HepG2 (cell line): ENCODE results near the gene HBA2. TPM values are rescaled to one million over a fixed set of nuclear protein-coding genes. Genes with fewer than 3 reads are reported as not detected.

ENCODE experiments used
- ATAC-seq: fragments of 200-7000 bp; cut with Tn5 transposase; 3 replicates; pipeline ENCODE4 v1.9.1; 2020; ENCODE audit warnings: mild to moderate bottlenecking, moderate library complexity
- BruUV-seq: library from RNA; stranded (reverse); fragments of 400-500 nt; replicated peaks from 2 replicates; lab custom pipeline; 2021; lab: Mats Ljungman, UMichigan
- CTCF ChIA-PET: fragments of 300-600 bp; formaldehyde crosslinking; extraction: SDS; loops from one replicate; lab custom pipeline; 2021; ENCODE audit warnings: low total read pairs, inconsistent platforms, low intra/inter-chr PET ratio; lab: Yijun Ruan, JAX
- POLR2A ChIA-PET: fragments of 350-600 bp; sonication (Branson Sonifier 250); formaldehyde crosslinking; loops from one replicate; lab custom pipeline; 2020; ENCODE audit warnings: antibody characterized with exemption, inconsistent platforms; lab: Yijun Ruan, JAX
- DNase-seq: peaks from one replicate; pipeline ENCODE4 v3.0.0-alpha.2; 2015; ENCODE audit warnings: low spot score
- FAIRE-seq: peaks from 3 replicates; lab custom pipeline; 2011; peaks lifted over from hg19 to GRCh38; lab: Jason Lieb, UNC
- H2AFZ ChIP-seq: one replicate; pipeline ENCODE4 v1.6.1; 2011; ENCODE audit warnings: low read length, inconsistent platforms
- H3K27ac ChIP-seq: fragments of 300-600 bp; 3 replicates; pipeline ENCODE4 v1.8.0; 2011; ENCODE audit warnings: mixed run types, mild to moderate bottlenecking, mixed read lengths, low read length, inconsistent platforms; ENCODE audit not compliant: insufficient read depth; ENCODE audit errors: extremely low read length
- H3K27me3 ChIP-seq, 2 experiments: fragments of 200-600 bp in 1 of 2; 2 replicates in 1 of 2; 3 replicates in 1 of 2; pipeline versions ENCODE4 v1.6.0 to v1.8.0; 2011; ENCODE audit warnings: low read length in 2 of 2, mild to moderate bottlenecking in 2 of 2, moderate library complexity in 2 of 2, inconsistent platforms in 1 of 2; ENCODE audit not compliant: insufficient read depth in 2 of 2, control insufficient read depth in 1 of 2
- H3K36me3 ChIP-seq, 2 experiments: fragments of 200-600 bp in 1 of 2; replicated peaks in 1 of 2; 2 replicates in 1 of 2; 3 replicates in 1 of 2; pipeline versions ENCODE4 v1.5.1 to v1.8.0; 2011; ENCODE audit warnings: low read length in 2 of 2, inconsistent platforms in 1 of 2; ENCODE audit not compliant: insufficient read depth in 2 of 2, control insufficient read depth in 1 of 2
- H3K4me1 ChIP-seq: 2 replicates; pipeline ENCODE4 v1.5.1; 2012; ENCODE audit warnings: low read length, inconsistent platforms; ENCODE audit not compliant: insufficient read depth
- H3K4me2 ChIP-seq: 2 replicates; pipeline ENCODE4 v1.6.0; 2011; ENCODE audit warnings: low read depth, low read length, inconsistent platforms
- H3K4me3 ChIP-seq, 3 experiments: fragments of 200-600 bp in 1 of 3; sonication (generic), shearing (Covaris generic) in 1 of 3; replicated peaks in 1 of 3; 2 replicates each; pipeline ENCODE4 v1.5.1; 2011 to 2016; ENCODE audit warnings: low read length in 3 of 3, inconsistent platforms in 2 of 3, low read depth in 2 of 3, mild to moderate bottlenecking in 2 of 3, control low read depth in 1 of 3, mixed read lengths in 1 of 3; ENCODE audit not compliant: insufficient read depth in 1 of 3
- H3K79me2 ChIP-seq: one replicate; pipeline ENCODE4 v1.6.1; 2011; ENCODE audit warnings: low read length, inconsistent platforms; ENCODE audit not compliant: insufficient read depth
- H3K9ac ChIP-seq: 2 replicates; pipeline ENCODE4 v1.6.0; 2011; ENCODE audit warnings: mild to moderate bottlenecking, low read depth, low read length, inconsistent platforms; ENCODE audit not compliant: insufficient read depth
- H3K9me3 ChIP-seq: 2 replicates; pipeline ENCODE4 v1.5.1; 2012; ENCODE audit warnings: mild to moderate bottlenecking, low read length
- H4K20me1 ChIP-seq: 2 replicates; pipeline ENCODE4 v1.6.0; 2011; ENCODE audit warnings: inconsistent platforms, mild to moderate bottlenecking, low read length, moderate library complexity; ENCODE audit not compliant: insufficient read depth
- ARNT ChIP-seq: fragments of 450-650 bp; IDR thresholded peaks from 2 replicates; pipeline ENCODE4 v1.6.1; 2017
- BHLHE40 ChIP-seq: IDR thresholded peaks from 2 replicates; pipeline ENCODE4 v1.6.1; 2011; ENCODE audit warnings: low read length, improper control_type of control experiment
- CHCHD3 ChIP-seq: sonication (generic); formaldehyde crosslinking; IDR thresholded peaks from 2 replicates; pipeline ENCODE4 v1.8.0; 2022; ENCODE audit warnings: mild to moderate bottlenecking, missing genetic modification reagents, moderate library complexity
- ETS1 ChIP-seq: sonication (generic); formaldehyde crosslinking; IDR thresholded peaks from 2 replicates; pipeline ENCODE4 v1.4.0; 2020; ENCODE audit warnings: missing genetic modification reagents
- KDM3A ChIP-seq: IDR thresholded peaks from 2 replicates; pipeline ENCODE4 v1.6.1; 2018; ENCODE audit warnings: low read depth, missing compliant biosample characterization
- KLF9 ChIP-seq: IDR thresholded peaks from 2 replicates; pipeline ENCODE4 v1.6.1; 2016; ENCODE audit warnings: low read depth
- PLRG1 ChIP-seq: fragments of 450-650 bp; conservative IDR thresholded peaks from 2 replicates; pipeline ENCODE4 v1.6.1; 2016
- RXRA ChIP-seq: sonication (generic); formaldehyde crosslinking; IDR thresholded peaks from 2 replicates; pipeline ENCODE4 v1.5.1; 2020; ENCODE audit warnings: missing genetic modification reagents
- SIX1 ChIP-seq: sonication (generic); formaldehyde crosslinking; IDR thresholded peaks from 2 replicates; pipeline ENCODE4 v1.4.0; 2020; ENCODE audit warnings: missing genetic modification reagents, borderline replicate concordance
- SMARCC2 ChIP-seq: fragments of 450-650 bp; IDR thresholded peaks from 2 replicates; pipeline ENCODE4 v1.6.1; 2017; ENCODE audit warnings: antibody characterized with exemption, mild to moderate bottlenecking
- SOX13 ChIP-seq, 3 experiments: fragments of 450-650 bp in 1 of 3; sonication (generic) in 1 of 3; formaldehyde crosslinking in 1 of 3; IDR thresholded peaks in 2 of 3; conservative IDR thresholded peaks in 1 of 3; 2 replicates each; pipeline versions ENCODE4 v1.5.0 to v1.6.1; 2016 to 2020; ENCODE audit warnings: antibody characterized with exemption in 1 of 3, mild to moderate bottlenecking in 1 of 3, missing compliant biosample characterization in 1 of 3, missing genetic modification reagents in 1 of 3, moderate library complexity in 1 of 3
- SRSF1 ChIP-seq: fragments of 200-400 bp; formaldehyde crosslinking; optimal IDR thresholded peaks from 2 replicates; pipeline ENCODE3; 2017; ENCODE audit warnings: mild to moderate bottlenecking, low read depth, low read length, moderate library complexity
- SRY ChIP-seq: sonication (generic); formaldehyde crosslinking; IDR thresholded peaks from 2 replicates; pipeline ENCODE4 v1.8.0; 2022; ENCODE audit warnings: mild to moderate bottlenecking, missing genetic modification reagents
- ZMYM2 ChIP-seq: sonication (generic); formaldehyde crosslinking; IDR thresholded peaks from 2 replicates; pipeline ENCODE4 v1.8.0; 2022; ENCODE audit warnings: mild to moderate bottlenecking, missing genetic modification reagents
- ZNF280D ChIP-seq: sonication (generic); formaldehyde crosslinking; IDR thresholded peaks from 2 replicates; pipeline ENCODE4 v1.5.1; 2020; ENCODE audit warnings: mild to moderate bottlenecking, missing genetic modification reagents
- ZNF687 ChIP-seq: sonication (generic); formaldehyde crosslinking; IDR thresholded peaks from 2 replicates; pipeline ENCODE4 v1.5.1; 2020; ENCODE audit warnings: mild to moderate bottlenecking, missing genetic modification reagents, moderate library complexity
- ZNF883 ChIP-seq: sonication (generic); formaldehyde crosslinking; IDR thresholded peaks from 2 replicates; pipeline ENCODE4 v1.5.1; 2020; ENCODE audit warnings: mild to moderate bottlenecking, missing genetic modification reagents; ENCODE audit errors: not compliant biosample characterization
- WGBS: methylation state at CpG from one replicate; pipeline ENCODE4 v1.1.6; 2017; ENCODE audit warnings: low lambda C conversion rate; 5-methylcytosine and 5-hydroxymethylcytosine counted together
- in situ Hi-C: cut with HindIII; loops from 2 replicates; pipeline ENCODE4 v1.10.0; 2017; ENCODE audit warnings: low pct_unique_long_range_greater_than_20kb; ENCODE audit not compliant: extremely low pct_ligation_motif_present
- intact Hi-C: fragments of 100-400 bp; cut with micrococcal nuclease; formaldehyde crosslinking; loops from one replicate; pipeline ENCODE4 v1.10.0; 2022; ENCODE audit not compliant: unreplicated experiment
- polyA plus RNA-seq, 8 experiments: library from polyadenylated mRNA; depleted of rRNA in 3 of 8; stranded (reverse) in 7 of 8; unstranded in 1 of 8; fragments of >200 nt; fragmentation: Illumina TruSeq in 4 of 8; extraction: Trizol in 4 of 8; gene quantifications; 2 replicates each; pipeline versions ENCODE4 v1.2.1 to v1.2.3, GENCODE V29; 2011 to 2016; ENCODE audit warnings: low read depth in 4 of 8, missing spikeins in 1 of 8, mixed read lengths in 1 of 8; ENCODE audit not compliant: insufficient read depth in 1 of 8
- total RNA-seq, 5 experiments: library from RNA; depleted of rRNA; stranded (reverse); fragments of >200 nt; fragmentation: Illumina TruSeq; extraction: Trizol; gene quantifications; 2 replicates each; pipeline ENCODE4 v1.2.3, GENCODE V29; 2016; ENCODE audit warnings: low read depth in 1 of 5

The HBA2 gene
- total and polyA plus RNA-seq, 2 of the 13 experiments (the other 11 are each of a cell fraction or from before 2014, with no cell fraction given), result not detected

- 13% methylated on average over 4 of the region's 12 CpGs for WGBS
- Histone ChIP-seq H3K36me3 (no peaks in the 10 kb centered on the region), H3K79me2 (peaks cover 4% of the 10 kb centered on the region), H3K9me3 (no peaks in the 10 kb centered on the region), H3K9ac (0 out of 2 replicates have a peak overlapping the region, but pooled peaks have one; percentile 43), H2AFZ (no peak overlapping the region), H4K20me1 (no peaks in the 10 kb centered on the region), H3K27ac (no peak overlapping the region), H3K4me1 (peaks cover 42% of the 10 kb centered on the region), H3K27me3 (peaks cover 0 to 4% of the 10 kb centered on the region in 2 experiments; a peak in 1 of 5 replicates), H3K4me3 (peak overlapping the region in 1 of 3 experiments; percentile 49; a peak in 2 of 6 replicates), H3K4me2 (peak overlapping the region; percentile 75)
- ChIA-PET CTCF (no interaction called here), POLR2A (no interaction called here)
- no peak for FAIRE-seq
- in situ Hi-C loops, result no loop called here
- peak; percentile 52 for DNase-seq
- peak; percentile 27 for ATAC-seq
- intact Hi-C loops, result no loop called here
- no TSS peak for BruUV-seq
- no peak for TF ChIP-seq ZNF687
- TF ChIP-seq ZMYM2 (CRISPR knock-in tag), result 0 out of 2 replicates have a peak, but pooled peaks have one; percentile 39
- TF ChIP-seq SOX13 (IDR thresholded peaks at IDR 0.05), result no peak
- peak in 1 of 2 experiments; percentile 36; a peak in 2 of 4 replicates for TF ChIP-seq SOX13 (CRISPR knock-in tag; conservative IDR thresholded peaks at IDR 0.05 in 1 of 2, IDR thresholded peaks at IDR 0.05 in 1 of 2)
- TF ChIP-seq KDM3A (CRISPR knock-in tag), result no peak
- no peak for TF ChIP-seq SRSF1
- TF ChIP-seq BHLHE40, result no peak
- no peak for TF ChIP-seq KLF9 (CRISPR knock-in tag)
- TF ChIP-seq SMARCC2, result no peak
- 0 out of 2 replicates have a peak, but pooled peaks have one; percentile 19 for TF ChIP-seq RXRA
- no peak for TF ChIP-seq SRY (CRISPR knock-in tag)
- no peak for TF ChIP-seq ETS1 (CRISPR knock-in tag)
- TF ChIP-seq SIX1 (CRISPR knock-in tag), result no peak
- TF ChIP-seq PLRG1, result no peak
- no peak for TF ChIP-seq CHCHD3
- no peak for TF ChIP-seq ZNF280D (CRISPR knock-in tag)
- TF ChIP-seq ZNF883 (CRISPR knock-in tag), result no peak
- no peak for TF ChIP-seq ARNT
Observed at GRCh38 chr16:142405-142967, 30.2 kb upstream of the HBA2 start.
